Mesenchymal stem cell (in vitro differentiated cells and primary cell): ENCODE data around the gene PKP3.

Source experiments
- DNase-seq: peaks from one replicate; pipeline ENCODE4 v3.0.0-alpha.2; 2013
- H2AFZ ChIP-seq: one replicate; pipeline ENCODE4 v1.6.1; 2013; ENCODE audit warnings: low read depth, mild to moderate bottlenecking, control low read depth, inconsistent platforms, low read length, moderate library complexity
- H2AK5ac ChIP-seq: 2 replicates; pipeline ENCODE4 v1.6.1; 2013; ENCODE audit warnings: low read length, moderate library complexity, mild to moderate bottlenecking, inconsistent platforms; ENCODE audit not compliant: severe bottlenecking
- H2BK120ac ChIP-seq: one replicate; pipeline ENCODE4 v1.6.1; 2013; ENCODE audit warnings: low read depth, mild to moderate bottlenecking, inconsistent platforms, low read length, moderate library complexity
- H2BK12ac ChIP-seq, 2 experiments: one replicate each; pipeline ENCODE4 v1.6.1; 2013; ENCODE audit warnings: inconsistent platforms in 2 of 2, low read length in 2 of 2, mild to moderate bottlenecking in 2 of 2, moderate library complexity in 2 of 2, control low read depth in 1 of 2
- H2BK15ac ChIP-seq: one replicate; pipeline ENCODE4 v1.6.1; 2013; ENCODE audit warnings: mild to moderate bottlenecking, low read depth, inconsistent platforms; ENCODE audit not compliant: poor library complexity, severe bottlenecking
- H2BK5ac ChIP-seq: 2 replicates; pipeline ENCODE4 v1.6.1; 2013; ENCODE audit warnings: low read depth, mild to moderate bottlenecking, low read length, control low read depth, inconsistent platforms; ENCODE audit not compliant: poor library complexity, severe bottlenecking
- H3K14ac ChIP-seq, 2 experiments: one replicate each; pipeline ENCODE4 v1.6.1; 2013; ENCODE audit warnings: inconsistent platforms in 2 of 2, low read length in 2 of 2, control low read depth in 1 of 2, mild to moderate bottlenecking in 1 of 2, moderate library complexity in 1 of 2
- H3K18ac ChIP-seq, 2 experiments: one replicate each; pipeline ENCODE4 v1.6.1; 2013; ENCODE audit warnings: inconsistent platforms in 2 of 2, low read length in 2 of 2, control low read depth in 1 of 2, low read depth in 1 of 2, mild to moderate bottlenecking in 1 of 2
- H3K23ac ChIP-seq, 2 experiments: one replicate each; pipeline ENCODE4 v1.6.1; 2013; ENCODE audit warnings: inconsistent platforms in 2 of 2, low read length in 2 of 2, mild to moderate bottlenecking in 2 of 2, moderate library complexity in 2 of 2, control low read depth in 1 of 2
- H3K27ac ChIP-seq: 2 replicates; pipeline ENCODE4 v1.5.1; 2013; ENCODE audit warnings: mild to moderate bottlenecking, moderate library complexity, low read length, control low read depth, inconsistent platforms; ENCODE audit not compliant: poor library complexity, severe bottlenecking
- H3K27me3 ChIP-seq, 2 experiments: 2 replicates each; pipeline versions ENCODE4 v1.6.1 to v1.7.0; 2013; ENCODE audit warnings: low read length in 2 of 2, mild to moderate bottlenecking in 2 of 2, moderate library complexity in 2 of 2, control low read depth in 1 of 2, inconsistent platforms in 1 of 2; ENCODE audit not compliant: control insufficient read depth in 1 of 2, insufficient read depth in 1 of 2
- H3K36me3 ChIP-seq, 2 experiments: 2 replicates each; pipeline versions ENCODE4 v1.6.1 to v1.7.0; 2013; ENCODE audit warnings: low read length in 2 of 2, control low read depth in 1 of 2, inconsistent platforms in 1 of 2, low read depth in 1 of 2, mild to moderate bottlenecking in 1 of 2; ENCODE audit not compliant: insufficient read depth in 2 of 2, control insufficient read depth in 1 of 2
- H3K4ac ChIP-seq, 2 experiments: one replicate each; pipeline ENCODE4 v1.6.1; 2013; ENCODE audit warnings: inconsistent platforms in 2 of 2, low read length in 2 of 2, mild to moderate bottlenecking in 2 of 2, moderate library complexity in 2 of 2, control low read depth in 1 of 2, low read depth in 1 of 2
- H3K4me1 ChIP-seq: 2 replicates; pipeline ENCODE4 v1.6.1; 2013; ENCODE audit warnings: low read depth, low read length, control low read depth; ENCODE audit not compliant: control insufficient read depth, insufficient read depth
- H3K4me2 ChIP-seq: 2 replicates; pipeline ENCODE4 v1.6.1; 2013; ENCODE audit warnings: low read length, mild to moderate bottlenecking, inconsistent platforms; ENCODE audit not compliant: poor library complexity, severe bottlenecking
- H3K4me3 ChIP-seq, 2 experiments: 2 replicates each; pipeline versions ENCODE4 v1.5.1 to v1.7.0; 2013; ENCODE audit warnings: low read length in 2 of 2, mild to moderate bottlenecking in 2 of 2, control low read depth in 1 of 2, low read depth in 1 of 2; ENCODE audit not compliant: insufficient read depth in 1 of 2
- H3K79me1 ChIP-seq: replicated peaks from 2 replicates; pipeline ENCODE4 v1.6.1; 2013; ENCODE audit warnings: mild to moderate bottlenecking, control low read depth, low read length, inconsistent platforms; ENCODE audit not compliant: poor library complexity, severe bottlenecking
- H3K9ac ChIP-seq: 2 replicates; pipeline ENCODE4 v1.7.0; 2013; ENCODE audit warnings: mild to moderate bottlenecking, low read length, moderate library complexity
- H3K9me3 ChIP-seq: 2 replicates; pipeline ENCODE4 v1.7.0; 2013; ENCODE audit warnings: mild to moderate bottlenecking, low read length; ENCODE audit not compliant: control insufficient read depth
- H4K8ac ChIP-seq: one replicate; pipeline ENCODE4 v1.6.1; 2013; ENCODE audit warnings: inconsistent platforms, mild to moderate bottlenecking, low read length, moderate library complexity
- H4K91ac ChIP-seq: one replicate; pipeline ENCODE4 v1.6.1; 2013; ENCODE audit warnings: mild to moderate bottlenecking, low read length, inconsistent platforms
- WGBS: methylation state at CpG from one replicate; pipeline ENCODE4 v1.1.7; 2013; ENCODE audit warnings: mixed read lengths; 5-methylcytosine and 5-hydroxymethylcytosine counted together

The PKP3 gene

GRCh38 chr11:428295-428694 lies 34.3 kb downstream of the PKP3 start:
- Histone ChIP-seq H4K8ac (no peak overlapping the region), H2BK5ac (no peak overlapping the region), H3K4me1 (peaks cover 4% of the 10 kb centered on the region), H3K4me2 (no peak overlapping the region), H2AK5ac (no peak overlapping the region), H3K27ac (no peak overlapping the region), H3K36me3 (no peaks in the 10 kb centered on the region), H3K4me3 (no peak overlapping the region), H2BK12ac (no peak overlapping the region), H3K14ac (no peak overlapping the region), H2BK120ac (no peak overlapping the region), H3K9me3 (no peaks in the 10 kb centered on the region), H2BK15ac (no peak overlapping the region), H2AFZ (no peak overlapping the region), H3K4ac (no peak overlapping the region), H3K18ac (no peak overlapping the region), H3K9ac (no peak overlapping the region), H3K27me3 (peaks cover 0 to 44% of the 10 kb centered on the region in 2 experiments), H3K79me1 (no peaks in the 10 kb centered on the region), H4K91ac (peak overlapping the region; percentile 34), H3K23ac (no peak overlapping the region)
- WGBS = 94% methylated on average over 24 of the region's 24 CpGs
- no peak for DNase-seq

- DNase-seq = no peak
- Histone ChIP-seq H3K4me1 (peaks cover 4% of the 10 kb centered on the region), H2BK5ac (no peak overlapping the region), H2AK5ac (no peak overlapping the region), H3K4me3 (no peak overlapping the region), H3K4ac (no peak overlapping the region), H2AFZ (no peak overlapping the region), H2BK120ac (no peak overlapping the region), H3K14ac (no peak overlapping the region), H3K9me3 (no peaks in the 10 kb centered on the region), H3K18ac (no peak overlapping the region), H3K4me2 (no peak overlapping the region), H4K91ac (no peak overlapping the region), H4K8ac (no peak overlapping the region), H3K23ac (no peak overlapping the region), H3K79me1 (no peaks in the 10 kb centered on the region), H3K36me3 (no peaks in the 10 kb centered on the region), H3K27me3 (peaks cover 0 to 43% of the 10 kb centered on the region in 2 experiments), H3K9ac (no peak overlapping the region), H2BK15ac (peak overlapping the region; percentile 80), H2BK12ac (no peak overlapping the region), H3K27ac (no peak overlapping the region)
- 92% methylated on average over 27 of the region's 27 CpGs for WGBS
Observed at GRCh38 chr11:429391-429790, 35.4 kb downstream of the PKP3 start.

GRCh38 chr11:429931-430456 lies 36.0 kb downstream of the PKP3 start:
- H3K23ac ChIP-seq = no peak overlapping the region
- H3K4me1 ChIP-seq = peaks cover 4% of the 10 kb centered on the region
- no peak overlapping the region for H2BK12ac ChIP-seq
- no peak overlapping the region for H3K27ac ChIP-seq
- H3K18ac ChIP-seq = no peak overlapping the region
- H2AFZ ChIP-seq = no peak overlapping the region
- H4K8ac ChIP-seq = no peak overlapping the region
- no peak overlapping the region for H3K4me2 ChIP-seq
- H3K14ac ChIP-seq = no peak overlapping the region
- H2BK15ac ChIP-seq = no peak overlapping the region
- H2AK5ac ChIP-seq = no peak overlapping the region
- H2BK5ac ChIP-seq = no peak overlapping the region
- H3K9me3 ChIP-seq = no peaks in the 10 kb centered on the region
- no peak overlapping the region for H3K4ac ChIP-seq
- no peak overlapping the region for H4K91ac ChIP-seq
- no peaks in the 10 kb centered on the region for H3K79me1 ChIP-seq
- no peaks in the 10 kb centered on the region for H3K36me3 ChIP-seq
- DNase-seq = no peak
- H3K27me3 ChIP-seq = peaks cover 0 to 45% of the 10 kb centered on the region in 2 experiments
- no peak overlapping the region for H3K4me3 ChIP-seq
- H3K9ac ChIP-seq = no peak overlapping the region
- H2BK120ac ChIP-seq = no peak overlapping the region
- 70% methylated on average over 23 of the region's 25 CpGs for whole genome bisulfite sequencing

GRCh38 chr11:431921-432320 lies 37.9 kb downstream of the PKP3 start:
- H3K4me2 ChIP-seq = no peak overlapping the region
- H2BK12ac ChIP-seq = no peak overlapping the region
- H2BK120ac ChIP-seq = no peak overlapping the region
- H3K36me3 ChIP-seq = no peaks in the 10 kb centered on the region
- H2BK15ac ChIP-seq = no peak overlapping the region
- no peak overlapping the region for H3K23ac ChIP-seq
- no peak overlapping the region for H3K4me3 ChIP-seq
- H4K8ac ChIP-seq = no peak overlapping the region
- peaks cover 0 to 32% of the 10 kb centered on the region in 2 experiments for H3K27me3 ChIP-seq
- no peak overlapping the region for H3K27ac ChIP-seq
- no peak for DNase-seq
- no peak overlapping the region for H3K18ac ChIP-seq
- WGBS = 91% methylated on average over 13 of the region's 13 CpGs
- H2BK5ac ChIP-seq = no peak overlapping the region
- H2AK5ac ChIP-seq = no peak overlapping the region
- no peak overlapping the region for H3K9ac ChIP-seq
- H3K9me3 ChIP-seq = no peaks in the 10 kb centered on the region
- H2AFZ ChIP-seq = no peak overlapping the region
- no peak overlapping the region for H4K91ac ChIP-seq
- H3K79me1 ChIP-seq = no peaks in the 10 kb centered on the region
- no peak overlapping the region for H3K4ac ChIP-seq
- no peak overlapping the region for H3K14ac ChIP-seq
- peaks cover 4% of the 10 kb centered on the region for H3K4me1 ChIP-seq
